A549 (cell line): ENCODE results near the gene MTTP. TPM values are rescaled to one million over a fixed set of nuclear protein-coding genes. Genes with fewer than 3 reads are reported as not detected.

Experiments used
- ATAC-seq, 2 experiments: fragments of 200-7000 bp in 1 of 2; fragments of >200 bp in 1 of 2; cut with Nextera tagmentation in 1 of 2; cut with Tn5 transposase in 1 of 2; 3 replicates each; pipeline versions ENCODE4 v1.8.0 to v1.9.1; 2018 to 2020; ENCODE audit warnings: mild to moderate bottlenecking in 1 of 2, moderate library complexity in 1 of 2
- CTCF ChIA-PET: fragments of 300-600 bp; sonication (Branson Sonifier 250); formaldehyde crosslinking; extraction: SDS; loops from one replicate; lab custom pipeline; 2021; ENCODE audit warnings: antibody characterized with exemption, inconsistent platforms; lab: Yijun Ruan, JAX
- POLR2A ChIA-PET: fragments of 350-600 bp; formaldehyde crosslinking; extraction: SDS; loops from one replicate; lab custom pipeline; 2021; ENCODE audit warnings: antibody characterized with exemption, inconsistent platforms; lab: Yijun Ruan, JAX
- DNase-seq, 2 experiments: peaks; one replicate each; pipeline versions ENCODE4 v3.0.0 to v3.0.0-alpha.2; 2011 to 2016; ENCODE audit warnings: low read depth in 1 of 2, low spot score in 1 of 2
- FAIRE-seq: peaks from 2 replicates; lab custom pipeline; 2011; peaks lifted over from hg19 to GRCh38; lab: Jason Lieb, UNC
- H3K27ac ChIP-seq, 2 experiments: fragments of >200 bp; sonication (Bioruptor Twin); formaldehyde crosslinking; 3 replicates each; pipeline ENCODE4 v1.5.1; 2016 to 2017
- H3K4me1 ChIP-seq: fragments of >200 bp; sonication (Bioruptor Twin); formaldehyde crosslinking; 3 replicates; pipeline ENCODE4 v1.6.1; 2016
- H3K4me2 ChIP-seq: fragments of >200 bp; sonication (Bioruptor Twin); formaldehyde crosslinking; 3 replicates; pipeline ENCODE4 v1.6.1; 2016
- H3K4me3 ChIP-seq: fragments of >200 bp; sonication (Bioruptor Twin); formaldehyde crosslinking; 3 replicates; pipeline ENCODE4 v1.5.1; 2016
- H3K9me3 ChIP-seq: fragments of >200 bp; sonication (Bioruptor Twin); formaldehyde crosslinking; 3 replicates; pipeline ENCODE4 v1.6.1; 2016
- CBX2 ChIP-seq: fragments of 200-600 bp; sonication (generic); IDR thresholded peaks from 2 replicates; pipeline ENCODE4 v1.6.1; 2016; ENCODE audit warnings: low read depth, mild to moderate bottlenecking, borderline replicate concordance
- CEBPB ChIP-seq, 2 experiments: fragments of >200 bp in 1 of 2; sonication (Bioruptor Twin) in 1 of 2; formaldehyde crosslinking in 1 of 2; IDR thresholded peaks; 2 replicates each; pipeline ENCODE4 v1.6.1; 2012 to 2016
- EHF ChIP-seq: fragments of 250-450 bp; sonication (Bioruptor Pico); IDR thresholded peaks from 2 replicates; pipeline ENCODE4 v1.5.0; 2020; ENCODE audit warnings: mild to moderate bottlenecking
- FOSB ChIP-seq: fragments of 250-450 bp; sonication (Bioruptor Pico); IDR thresholded peaks from 2 replicates; pipeline ENCODE4 v1.5.0; 2020; ENCODE audit warnings: mild to moderate bottlenecking, moderate library complexity
- HEYL ChIP-seq: fragments of 250-450 bp; sonication (Bioruptor Pico); IDR thresholded peaks from 2 replicates; pipeline ENCODE4 v1.8.0; 2021; ENCODE audit warnings: mild to moderate bottlenecking, moderate library complexity
- HOXA7 ChIP-seq: fragments of 250-450 bp; sonication (Bioruptor Pico); IDR thresholded peaks from 2 replicates; pipeline ENCODE4 v1.5.0; 2020; ENCODE audit warnings: mild to moderate bottlenecking, moderate library complexity
- MYC ChIP-seq: IDR thresholded peaks from 2 replicates; pipeline ENCODE4 v1.6.1; 2012; ENCODE audit warnings: mild to moderate bottlenecking, inconsistent platforms, low read length, improper control_type of control experiment, borderline replicate concordance
- WGBS: methylation state at CpG from one replicate; pipeline ENCODE4 v1.1.6; 2017; ENCODE audit errors: missing lambda C conversion rate; 5-methylcytosine and 5-hydroxymethylcytosine counted together
- polyA plus RNA-seq, 4 experiments: library from polyadenylated mRNA; depleted of rRNA in 3 of 4; stranded (reverse); fragments of >200 nt; fragmentation: RNase III in 1 of 4; extraction: RNeasy Plus Mini Kit Qiagen cat#74134 plus additional on column Dnase treatment in 1 of 4; gene quantifications; 2 replicates in 3 of 4; 3 replicates in 1 of 4; pipeline ENCODE4 v1.2.3, GENCODE V29; 2011 to 2017
- TF ChIP-seq, protein P1 (sequence below): fragments of 250-450 bp; sonication (Bioruptor Pico); IDR thresholded peaks from 2 replicates; pipeline ENCODE4 v1.5.0; 2020; ENCODE audit warnings: low read depth, mild to moderate bottlenecking, moderate library complexity
- TF ChIP-seq, protein P2 (sequence below): fragments of >200 bp; sonication (Bioruptor Twin); formaldehyde crosslinking; IDR thresholded peaks from 2 replicates; pipeline ENCODE4 v1.6.1; 2016

The MTTP gene
- polyA plus RNA-seq, 2 of the 4 experiments (the other 2 are of a cell fraction): 0.03 TPM; not detected in 1

DNA sequence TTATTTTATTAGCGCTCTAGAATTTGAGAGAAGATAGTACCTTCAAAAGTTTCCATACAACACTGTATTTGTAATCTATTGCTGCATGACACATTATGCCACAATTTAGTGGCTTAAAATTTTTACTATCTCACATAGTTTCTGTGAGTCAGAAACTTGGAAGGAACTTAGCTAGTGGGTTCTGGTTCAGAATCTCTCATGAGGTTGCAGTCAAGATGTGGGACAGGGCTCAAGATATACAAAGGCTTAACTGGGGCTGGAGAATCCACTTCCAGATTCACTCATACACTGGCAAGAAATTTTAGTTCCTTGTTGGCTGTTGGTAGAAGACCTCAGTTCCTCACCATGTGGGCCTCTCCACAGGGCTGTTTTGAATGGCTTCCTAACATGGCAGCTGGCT, 94.5 kb downstream of the MTTP start:
- POLR2A ChIA-PET: no interaction called here
- TF ChIP-seq, protein P1, sequence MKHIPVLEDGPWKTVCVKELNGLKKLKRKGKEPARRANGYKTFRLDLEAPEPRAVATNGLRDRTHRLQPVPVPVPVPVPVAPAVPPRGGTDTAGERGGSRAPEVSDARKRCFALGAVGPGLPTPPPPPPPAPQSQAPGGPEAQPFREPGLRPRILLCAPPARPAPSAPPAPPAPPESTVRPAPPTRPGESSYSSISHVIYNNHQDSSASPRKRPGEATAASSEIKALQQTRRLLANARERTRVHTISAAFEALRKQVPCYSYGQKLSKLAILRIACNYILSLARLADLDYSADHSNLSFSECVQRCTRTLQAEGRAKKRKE (CRISPR knock-in tag): no peak
- TF ChIP-seq HOXA7 (CRISPR knock-in tag) (no peak), CEBPB (IDR thresholded peaks at IDR 0.05) (no peak), MYC (no peak), EHF (CRISPR knock-in tag) (no peak), CBX2 (no peak)
- TF ChIP-seq, protein P2, sequence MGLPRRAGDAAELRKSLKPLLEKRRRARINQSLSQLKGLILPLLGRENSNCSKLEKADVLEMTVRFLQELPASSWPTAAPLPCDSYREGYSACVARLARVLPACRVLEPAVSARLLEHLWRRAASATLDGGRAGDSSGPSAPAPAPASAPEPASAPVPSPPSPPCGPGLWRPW: no peak
- WGBS: 83% methylated on average over 1 of the region's 1 CpG
- CTCF ChIA-PET: no interaction called here
- Histone ChIP-seq H3K4me3 (no peak overlapping the region), H3K9me3 (peaks cover 5% of the 10 kb centered on the region; the same call in 1 of the 3 replicates), H3K27ac (no peak overlapping the region), H3K4me2 (no peak overlapping the region), H3K4me1 (no peaks in the 10 kb centered on the region)
- ATAC-seq: no peak
- no peak for FAIRE-seq
- DNase-seq: no peak

DNA sequence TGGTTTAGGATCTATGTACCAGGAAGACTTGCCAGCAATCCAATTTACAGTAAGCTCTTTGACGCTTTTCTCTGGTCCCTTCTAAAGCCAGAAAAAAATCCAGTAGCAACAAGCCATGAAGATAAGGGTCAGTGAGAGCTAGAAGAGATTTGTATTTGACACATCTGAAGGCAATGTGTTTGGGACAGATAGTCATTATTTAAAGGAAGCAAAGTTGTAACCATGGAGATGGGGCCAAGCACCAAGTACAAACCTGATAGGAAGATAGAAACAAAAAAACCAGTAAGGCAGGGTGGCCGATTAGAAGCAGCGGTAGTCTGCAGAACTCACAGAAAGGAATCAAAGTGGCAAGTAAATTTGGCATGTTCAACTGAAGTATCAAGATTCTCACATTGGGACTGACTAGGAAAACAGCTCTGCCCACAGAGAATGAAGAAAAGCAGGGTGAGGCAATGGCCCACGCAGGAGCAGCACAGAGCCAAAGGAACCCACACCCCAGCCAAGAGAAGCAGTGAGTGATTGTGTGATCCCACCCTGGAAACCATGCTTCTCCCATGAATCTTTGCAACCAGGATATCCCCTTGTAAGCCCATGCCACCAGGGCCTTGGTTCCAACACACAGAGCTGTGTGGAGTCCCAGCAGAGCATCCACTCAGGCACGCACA, 95.9 kb downstream of the MTTP start:
- Histone ChIP-seq H3K4me2 (no peak overlapping the region), H3K4me3 (no peak overlapping the region), H3K4me1 (no peaks in the 10 kb centered on the region), H3K9me3 (peaks cover 5% of the 10 kb centered on the region; the same call in 1 of the 3 replicates), H3K27ac (no peak overlapping the region)
- DNase-seq (no peak), ATAC-seq (no peak), FAIRE-seq (no peak)
- CTCF ChIA-PET: no interaction called here
- TF ChIP-seq FOSB (CRISPR knock-in tag) (no peak), HEYL (CRISPR knock-in tag) (no peak)
- POLR2A ChIA-PET: no interaction called here
- WGBS: 37% methylated on average over 5 of the region's 5 CpGs

Other genes with a start within 250 kb of the MTTP start
- gene ADH1C, start 222.1 kb upstream of the MTTP start, polyA plus RNA-seq (2011; rRNA removed): not detected in 2 replicates
- gene ADH1C, start 222.1 kb upstream of the MTTP start, polyA plus RNA-seq (2017; fragmentation: RNase III; extraction: RNeasy Plus Mini Kit Qiagen cat#74134 plus additional on column Dnase treatment): not detected in 3 replicates
- not detected in 2 replicates for gene ADH7, start 139.5 kb upstream of the MTTP start, polyA plus RNA-seq (2011; rRNA removed)
- gene ADH7, start 139.5 kb upstream of the MTTP start, polyA plus RNA-seq (2017; fragmentation: RNase III; extraction: RNeasy Plus Mini Kit Qiagen cat#74134 plus additional on column Dnase treatment): not detected in 3 replicates
- gene C4orf17, start 63.8 kb upstream of the MTTP start, polyA plus RNA-seq (2011; rRNA removed): not detected in 2 replicates
- not detected in 3 replicates for gene C4orf17, start 63.8 kb upstream of the MTTP start, polyA plus RNA-seq (2017; fragmentation: RNase III; extraction: RNeasy Plus Mini Kit Qiagen cat#74134 plus additional on column Dnase treatment)
- 7.2 and 10.6 TPM in 2 replicates for gene TRMT10A, start 10.8 kb upstream of the MTTP start, polyA plus RNA-seq (2011; rRNA removed)
- gene TRMT10A, start 10.8 kb upstream of the MTTP start, polyA plus RNA-seq (2017; fragmentation: RNase III; extraction: RNeasy Plus Mini Kit Qiagen cat#74134 plus additional on column Dnase treatment): 6.1 to 7.4 TPM (median 6.8 TPM) in 3 replicates
- gene C4orf54, start 83.0 kb downstream of the MTTP start, polyA plus RNA-seq (2011; rRNA removed): not detected in 2 replicates
- not detected in 3 replicates for gene C4orf54, start 83.0 kb downstream of the MTTP start, polyA plus RNA-seq (2017; fragmentation: RNase III; extraction: RNeasy Plus Mini Kit Qiagen cat#74134 plus additional on column Dnase treatment)
- 0.03 TPM in 1 of 2 replicates, not detected in the other for gene DAPP1, start 242.0 kb downstream of the MTTP start, polyA plus RNA-seq (2011; rRNA removed)
- gene DAPP1, start 242.0 kb downstream of the MTTP start, polyA plus RNA-seq (2017; fragmentation: RNase III; extraction: RNeasy Plus Mini Kit Qiagen cat#74134 plus additional on column Dnase treatment): not detected in 3 replicates